GM19455 (cell line): ENCODE measurements around the gene USP28.
"Not testable (repeated sequence)": the region's sequence is repeated elsewhere in the genome, so short reads cannot be mapped to it uniquely, and the experiment has no call there.

Experiments used
- ATAC-seq: cut with Tn5 transposase; IDR thresholded peaks from one replicate; pipeline ENCODE4 v1.9.1; 2021; ENCODE audit not compliant: unreplicated experiment

Gene USP28, protein sequence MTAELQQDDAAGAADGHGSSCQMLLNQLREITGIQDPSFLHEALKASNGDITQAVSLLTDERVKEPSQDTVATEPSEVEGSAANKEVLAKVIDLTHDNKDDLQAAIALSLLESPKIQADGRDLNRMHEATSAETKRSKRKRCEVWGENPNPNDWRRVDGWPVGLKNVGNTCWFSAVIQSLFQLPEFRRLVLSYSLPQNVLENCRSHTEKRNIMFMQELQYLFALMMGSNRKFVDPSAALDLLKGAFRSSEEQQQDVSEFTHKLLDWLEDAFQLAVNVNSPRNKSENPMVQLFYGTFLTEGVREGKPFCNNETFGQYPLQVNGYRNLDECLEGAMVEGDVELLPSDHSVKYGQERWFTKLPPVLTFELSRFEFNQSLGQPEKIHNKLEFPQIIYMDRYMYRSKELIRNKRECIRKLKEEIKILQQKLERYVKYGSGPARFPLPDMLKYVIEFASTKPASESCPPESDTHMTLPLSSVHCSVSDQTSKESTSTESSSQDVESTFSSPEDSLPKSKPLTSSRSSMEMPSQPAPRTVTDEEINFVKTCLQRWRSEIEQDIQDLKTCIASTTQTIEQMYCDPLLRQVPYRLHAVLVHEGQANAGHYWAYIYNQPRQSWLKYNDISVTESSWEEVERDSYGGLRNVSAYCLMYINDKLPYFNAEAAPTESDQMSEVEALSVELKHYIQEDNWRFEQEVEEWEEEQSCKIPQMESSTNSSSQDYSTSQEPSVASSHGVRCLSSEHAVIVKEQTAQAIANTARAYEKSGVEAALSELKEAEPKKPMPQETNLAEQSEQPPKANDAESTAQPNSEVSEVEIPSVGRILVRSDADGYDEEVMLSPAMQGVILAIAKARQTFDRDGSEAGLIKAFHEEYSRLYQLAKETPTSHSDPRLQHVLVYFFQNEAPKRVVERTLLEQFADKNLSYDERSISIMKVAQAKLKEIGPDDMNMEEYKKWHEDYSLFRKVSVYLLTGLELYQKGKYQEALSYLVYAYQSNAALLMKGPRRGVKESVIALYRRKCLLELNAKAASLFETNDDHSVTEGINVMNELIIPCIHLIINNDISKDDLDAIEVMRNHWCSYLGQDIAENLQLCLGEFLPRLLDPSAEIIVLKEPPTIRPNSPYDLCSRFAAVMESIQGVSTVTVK

DNA sequence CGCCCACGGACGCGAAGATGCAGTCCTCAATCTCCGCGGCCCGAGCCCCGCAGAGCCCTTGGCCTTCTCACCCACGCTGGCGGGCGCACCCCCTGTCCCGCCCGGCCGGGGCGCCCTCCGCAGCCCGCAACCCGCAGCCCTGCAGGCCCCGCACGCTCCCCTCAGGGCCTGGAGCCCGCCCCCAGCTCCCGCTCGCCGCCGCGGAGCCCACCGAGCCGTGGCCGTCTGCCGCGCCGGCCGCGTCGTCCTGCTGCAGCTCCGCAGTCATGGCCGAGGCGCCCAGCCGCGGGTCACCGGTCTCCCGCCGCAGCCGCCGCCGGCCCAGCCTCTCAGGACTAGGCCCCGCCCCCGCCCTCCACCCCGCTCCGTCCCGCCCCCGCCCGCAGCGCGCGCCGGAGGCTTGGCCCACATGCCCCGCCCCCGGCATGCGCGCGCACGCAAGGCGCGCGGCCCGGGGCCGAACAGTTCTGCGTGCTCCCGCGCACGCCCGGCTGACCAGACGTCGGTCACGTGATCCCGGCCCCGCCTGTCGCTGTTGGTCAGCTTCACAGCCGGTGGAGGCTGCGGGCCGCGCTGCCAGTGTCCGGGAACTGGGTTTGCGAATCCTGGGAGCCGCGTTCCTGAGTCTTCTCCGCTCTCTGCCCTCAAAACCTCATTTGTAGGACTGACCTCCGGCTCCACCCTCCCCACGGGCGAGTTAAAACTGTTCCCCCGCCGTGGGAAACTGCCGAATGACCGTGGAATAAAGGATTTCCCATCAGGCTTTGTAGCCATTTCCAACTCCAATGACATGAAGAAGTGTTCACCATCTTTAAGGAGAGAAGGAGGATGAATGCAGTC is at the start of gene USP28:
Gene USP28, minus strand, starts transcription at position 339 of the 840 bp plus-strand sequence. Its CDS starts 71 bp downstream, at position 268.
- peak; percentile 85 for ATAC-seq

DNA sequence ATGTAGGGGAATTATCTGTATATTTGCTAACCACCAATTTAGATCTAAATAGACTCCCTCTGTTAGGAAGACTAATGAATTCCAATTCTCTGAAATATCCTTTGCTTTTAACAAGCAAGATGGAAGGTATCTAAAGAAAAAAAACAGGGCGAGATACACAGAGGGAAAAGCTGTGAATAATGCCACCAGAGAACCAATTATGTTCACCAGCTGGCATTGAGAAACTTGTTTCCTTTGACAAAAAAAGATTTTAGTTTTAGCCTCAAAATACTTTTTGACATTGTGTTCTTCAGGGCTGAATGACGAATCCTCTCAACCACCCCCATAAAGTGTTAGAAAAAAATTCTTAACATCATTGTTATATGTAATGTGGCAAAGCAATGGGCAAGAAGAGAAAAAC is 48.2 kb upstream of the USP28 start:
- ATAC-seq: no peak

DNA sequence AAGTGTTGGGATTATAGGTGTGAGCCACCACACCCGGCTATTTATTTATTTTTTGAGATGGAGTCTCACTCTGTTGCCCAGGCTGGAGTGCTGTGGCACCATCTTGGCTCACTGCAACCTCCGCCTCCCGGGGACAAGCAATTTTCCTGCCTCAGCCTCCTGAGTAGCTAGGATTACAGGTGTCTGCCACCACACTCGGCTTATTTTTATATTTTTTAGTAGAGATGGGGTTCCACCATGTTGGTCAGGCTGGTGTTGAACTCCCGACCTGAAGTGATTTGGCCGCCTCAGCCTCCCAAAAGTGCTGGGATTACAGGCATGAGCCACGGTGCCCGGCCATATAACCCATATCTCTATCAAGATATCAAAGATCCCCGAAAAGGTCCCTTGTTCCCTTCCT is 36.1 kb upstream of the USP28 start:
- ATAC-seq: not testable (repeated sequence)

DNA sequence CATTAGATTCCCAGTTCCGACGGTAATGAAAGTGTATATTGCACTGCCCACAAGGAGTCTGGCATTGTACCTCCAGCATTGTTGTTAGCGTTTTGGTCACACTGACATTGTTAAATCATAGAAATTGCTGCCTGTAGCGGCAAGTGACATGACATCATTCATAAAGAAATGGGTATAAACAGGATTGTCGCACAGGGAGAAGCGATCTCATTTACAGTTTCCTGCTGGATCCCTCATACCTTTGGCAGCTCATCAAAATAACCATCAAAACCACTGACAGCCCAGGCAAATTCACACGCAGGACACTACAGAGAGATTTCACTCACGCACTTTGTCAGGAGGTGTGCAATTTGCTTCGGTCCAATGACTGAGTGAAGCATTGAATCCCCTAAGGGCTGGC is 32.7 kb upstream of the USP28 start:
- no peak for ATAC-seq

DNA sequence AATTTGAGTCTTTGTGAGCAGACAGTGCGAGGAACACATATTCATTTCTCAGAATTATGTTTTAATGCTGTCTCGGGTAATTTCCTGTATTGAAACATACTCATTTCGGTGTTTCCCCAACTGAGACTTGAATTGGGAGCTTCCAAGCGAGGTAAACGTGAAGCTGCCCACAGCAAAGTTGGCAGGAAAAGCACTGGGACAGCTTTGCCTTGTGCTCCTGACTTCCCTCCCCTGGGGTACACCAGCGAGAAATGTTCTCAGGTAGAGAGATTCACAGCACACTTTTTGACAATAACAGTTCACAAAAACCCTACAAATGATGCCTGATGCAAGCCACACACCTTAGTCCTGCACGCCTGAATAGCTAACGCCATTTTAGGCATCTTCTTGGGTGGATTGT is 32.3 kb upstream of the USP28 start:
- ATAC-seq: no peak

DNA sequence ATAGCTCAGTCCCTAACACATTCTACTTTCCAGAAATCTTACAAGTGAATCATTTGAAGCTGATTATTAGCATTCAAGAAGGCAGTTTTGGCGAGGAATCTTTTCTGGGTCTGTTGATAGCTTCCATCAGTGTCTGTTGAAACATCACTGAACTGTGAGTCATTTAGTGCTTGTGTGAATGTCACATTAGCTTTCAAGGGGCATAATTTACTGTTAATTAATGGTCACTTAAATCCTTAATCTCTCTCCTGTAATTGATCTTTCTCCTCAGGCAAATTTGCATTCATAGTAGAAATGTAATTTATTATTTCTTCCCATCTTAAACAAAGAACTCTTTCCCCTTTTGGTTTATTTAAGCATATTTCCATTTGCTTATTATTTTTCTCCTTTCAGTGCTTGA is 31.8 kb upstream of the USP28 start:
- no peak for ATAC-seq

DNA sequence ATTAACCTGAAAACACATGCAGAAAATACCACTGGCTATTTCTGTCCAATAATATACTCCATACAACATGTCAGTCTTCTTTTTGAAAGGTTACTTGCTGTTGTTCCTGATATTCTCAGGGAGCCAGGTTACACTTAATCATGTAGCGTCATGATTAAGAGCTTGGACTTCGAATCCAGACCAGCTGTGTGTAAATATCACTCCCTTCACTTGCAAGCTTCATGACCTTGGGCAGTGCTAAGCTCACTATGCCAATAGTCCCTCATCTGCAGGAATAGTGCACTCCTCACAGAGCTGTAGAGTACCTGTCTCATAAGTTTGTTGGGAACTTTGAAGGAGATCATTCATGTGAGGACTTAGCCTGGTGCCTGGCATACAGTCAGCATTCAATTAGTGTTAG is 31.1 kb upstream of the USP28 start:
- no peak for ATAC-seq

DNA sequence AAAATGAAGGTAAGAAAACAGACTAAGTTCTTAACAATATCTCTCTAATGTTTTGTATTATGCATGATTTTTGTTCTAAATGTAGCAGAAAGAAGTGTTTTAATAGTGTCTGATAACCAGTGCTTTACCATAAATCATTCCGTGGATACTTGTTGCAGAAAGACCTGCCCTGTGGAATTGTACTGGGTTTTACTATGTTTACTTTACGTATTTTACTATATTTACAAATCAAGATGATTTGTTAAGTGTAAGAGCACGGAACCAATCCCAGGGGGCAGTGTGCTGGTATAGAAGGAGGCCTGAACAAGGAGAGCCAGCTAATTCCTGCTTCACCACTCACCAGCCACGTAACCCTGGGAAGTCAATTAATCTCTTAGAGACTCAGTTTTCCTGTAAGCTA is 30.7 kb upstream of the USP28 start:
- no peak for ATAC-seq

DNA sequence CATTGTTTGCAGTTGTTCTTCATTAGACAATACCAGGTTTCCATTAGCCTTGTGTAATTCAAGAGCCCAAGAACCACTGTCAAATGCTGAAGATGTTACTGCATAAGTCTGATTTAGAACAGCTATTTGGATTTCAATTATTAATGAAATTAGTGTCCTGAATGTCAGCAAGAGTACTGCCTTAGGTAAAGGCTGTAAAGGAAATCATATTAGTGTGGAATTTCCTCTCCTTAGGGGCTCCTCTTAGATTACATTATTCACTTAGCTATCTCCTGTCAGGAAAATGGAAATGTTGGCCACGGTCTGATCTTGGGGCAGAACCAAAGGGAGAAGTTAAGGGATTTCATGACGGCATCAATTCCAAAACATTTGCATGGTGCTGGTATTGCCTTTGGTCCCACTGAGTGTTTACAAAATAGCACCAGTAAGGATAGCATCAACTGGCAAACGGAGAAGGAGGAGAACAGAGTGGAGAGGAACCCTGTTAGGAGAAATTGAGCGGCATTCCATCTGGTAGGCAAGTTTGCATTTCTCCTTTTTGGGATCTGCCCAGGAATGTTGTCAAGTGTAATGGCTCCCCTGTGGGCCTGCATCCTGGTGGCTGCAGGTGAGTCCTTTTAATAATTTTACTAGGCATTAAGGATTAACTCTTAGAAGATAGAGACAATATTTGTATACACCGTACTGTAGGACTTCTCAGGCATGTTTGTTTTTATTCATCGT is 29.2 kb upstream of the USP28 start, which contains the start of gene HTR3B:
Gene HTR3B, plus strand, starts transcription at position 418 of the 723 bp plus-strand sequence. Its CDS starts 138 bp downstream, at position 556.
- ATAC-seq: no peak

DNA sequence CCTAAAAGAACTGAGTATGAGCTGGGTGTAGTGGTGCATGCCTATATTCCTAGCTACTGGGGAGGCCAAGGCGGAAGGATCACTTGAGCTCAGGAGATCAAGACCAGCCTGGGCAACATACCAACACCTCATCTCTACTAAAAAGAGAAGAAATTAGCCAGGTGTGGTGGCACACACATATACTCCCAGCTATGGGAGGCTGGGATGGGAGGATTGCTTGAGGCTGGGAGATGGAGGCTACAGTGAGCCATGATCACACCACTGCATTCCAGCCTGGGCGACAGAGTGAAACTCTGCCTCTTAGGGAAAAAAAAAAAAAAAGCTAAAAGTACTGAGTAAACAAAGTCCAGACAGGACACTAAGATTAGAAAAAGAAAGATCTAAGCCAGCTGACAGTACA is 25.8 kb upstream of the USP28 start:
- ATAC-seq: no peak

DNA sequence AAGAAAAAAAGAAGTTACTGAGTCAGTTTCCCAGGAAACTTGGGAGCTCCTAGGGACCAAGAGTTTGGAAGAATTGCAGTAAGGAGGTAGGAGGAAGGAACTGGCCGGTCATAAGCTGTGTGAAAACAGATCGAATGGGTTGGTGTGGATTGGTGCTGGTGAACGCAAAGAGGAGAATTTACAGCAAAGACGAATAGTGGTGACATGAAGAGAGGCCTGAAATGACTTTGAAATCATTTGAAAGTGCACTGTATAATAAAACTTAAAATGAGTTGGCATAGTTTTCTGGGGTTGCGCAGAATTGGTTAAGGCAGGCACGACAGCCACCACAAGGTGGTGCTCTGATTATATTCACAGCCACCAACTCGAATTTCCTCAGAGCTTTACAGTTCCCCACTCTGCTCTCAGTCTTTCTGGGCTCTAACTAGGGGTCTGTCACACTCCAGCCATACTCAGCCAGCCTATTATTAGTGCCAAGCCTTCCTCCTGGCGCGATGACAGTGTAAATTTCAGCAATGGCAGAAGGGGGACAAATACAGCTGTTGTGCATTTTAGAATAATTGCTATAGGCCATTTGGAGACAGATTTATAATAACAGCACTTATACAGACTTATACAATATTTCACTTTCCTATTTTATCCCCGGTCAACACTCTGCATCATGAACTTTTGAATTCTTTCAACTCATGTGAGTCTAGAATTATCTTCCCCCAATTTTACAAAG is 20.9 kb upstream of the USP28 start:
- ATAC-seq: no peak

DNA sequence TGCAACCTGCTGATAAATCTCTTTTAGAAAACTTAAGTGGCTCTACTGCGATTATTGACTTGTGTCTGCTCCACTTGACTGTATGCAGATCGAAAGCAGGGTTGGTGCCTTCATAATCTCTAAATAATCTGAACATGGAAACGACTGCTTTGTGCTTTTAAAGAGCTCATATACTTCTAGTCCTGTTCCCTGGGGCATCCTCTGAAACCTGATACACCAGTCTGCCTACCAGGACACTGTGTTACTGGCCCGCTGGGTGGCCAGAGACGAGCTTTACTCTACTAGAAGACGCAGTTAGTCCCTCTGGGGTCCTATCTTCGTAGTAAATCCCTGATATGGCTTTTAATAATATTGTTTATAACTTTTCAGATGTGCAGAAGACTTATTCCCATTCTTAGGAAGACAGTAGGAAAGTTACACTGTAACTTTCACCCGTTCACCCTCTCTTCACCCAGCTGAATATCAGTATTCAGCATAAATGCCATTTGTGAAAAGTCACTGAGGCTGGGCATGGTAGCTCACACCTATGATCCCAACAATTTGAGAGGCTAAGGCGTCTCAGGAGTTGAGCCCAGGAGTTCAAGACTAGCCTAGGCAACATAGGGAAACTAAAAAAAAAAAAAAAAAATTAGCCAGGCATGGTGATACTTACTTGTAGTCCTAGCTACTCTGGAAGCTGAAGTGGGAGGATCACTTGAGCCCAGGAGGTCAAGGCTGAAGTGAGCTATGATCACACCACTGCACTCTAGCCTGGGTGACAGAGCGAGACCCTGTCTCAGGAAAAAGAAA is 20.2 kb upstream of the USP28 start:
- no peak for ATAC-seq

DNA sequence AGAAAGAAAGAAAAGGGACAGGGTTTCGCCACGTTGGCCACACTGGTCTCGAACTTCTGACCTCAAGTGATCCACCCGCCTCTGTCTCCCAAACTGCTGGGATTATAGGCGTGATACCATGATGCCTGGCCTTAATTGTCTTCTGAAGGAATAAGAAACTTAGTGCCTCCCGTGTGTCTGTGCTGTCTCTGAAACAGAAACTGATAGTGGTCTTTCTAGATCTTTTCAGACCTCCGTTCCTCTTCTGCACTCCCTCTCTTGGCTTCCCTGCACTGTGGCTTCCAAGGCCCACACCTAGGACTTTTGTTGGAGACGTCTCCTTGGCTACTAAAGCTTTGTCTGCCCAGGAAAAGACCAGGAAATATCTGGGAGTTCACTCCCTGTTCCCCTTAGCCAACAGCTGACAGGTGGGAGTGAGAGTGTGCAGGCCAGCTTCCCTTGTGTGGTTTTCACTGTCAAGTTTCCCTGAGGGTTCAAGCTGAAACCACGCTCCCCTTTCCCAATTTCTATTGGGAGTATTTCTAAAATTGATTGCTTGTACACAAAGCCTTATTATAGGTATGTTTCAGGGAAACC is 19.1 kb upstream of the USP28 start:
- peak; percentile 76 for ATAC-seq

DNA sequence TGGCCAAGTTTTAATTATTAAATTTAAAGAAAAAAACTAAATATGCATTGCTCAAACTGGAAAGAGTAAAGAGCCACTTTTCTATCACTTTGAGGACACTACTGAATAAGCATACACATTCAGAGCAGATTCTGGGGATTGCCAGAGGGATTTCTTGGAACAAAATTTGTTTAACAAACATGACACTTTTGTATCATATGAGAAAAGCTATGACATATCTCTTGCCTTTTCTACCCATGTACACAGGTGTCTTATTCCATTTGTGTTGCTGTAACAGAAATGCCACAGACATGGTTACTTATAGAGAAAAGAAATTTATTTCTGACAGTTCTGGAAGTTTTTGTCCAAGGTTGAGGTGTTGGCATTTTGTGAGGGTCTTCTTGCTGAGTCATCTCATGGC is 13.5 kb upstream of the USP28 start:
- ATAC-seq: no peak

DNA sequence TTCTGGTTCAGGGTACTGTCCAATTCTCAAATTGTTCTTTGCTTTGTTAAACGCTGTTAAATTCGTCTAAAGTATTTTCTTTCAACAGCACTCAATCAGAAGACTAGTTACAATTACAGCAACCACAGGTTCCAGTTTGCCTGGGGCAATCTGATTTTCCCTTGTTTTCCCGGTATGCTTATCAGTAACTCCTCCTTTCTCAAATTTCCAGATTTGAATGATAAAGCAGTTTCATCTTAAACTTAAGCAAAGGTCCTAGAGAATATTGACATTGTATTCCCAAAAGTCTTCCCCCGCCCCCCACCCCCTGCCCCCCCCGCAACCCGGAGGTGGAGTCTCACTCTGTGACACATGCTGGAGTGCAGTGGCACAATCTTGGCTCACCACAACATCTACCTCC is 10.5 kb upstream of the USP28 start:
- no peak for ATAC-seq

DNA sequence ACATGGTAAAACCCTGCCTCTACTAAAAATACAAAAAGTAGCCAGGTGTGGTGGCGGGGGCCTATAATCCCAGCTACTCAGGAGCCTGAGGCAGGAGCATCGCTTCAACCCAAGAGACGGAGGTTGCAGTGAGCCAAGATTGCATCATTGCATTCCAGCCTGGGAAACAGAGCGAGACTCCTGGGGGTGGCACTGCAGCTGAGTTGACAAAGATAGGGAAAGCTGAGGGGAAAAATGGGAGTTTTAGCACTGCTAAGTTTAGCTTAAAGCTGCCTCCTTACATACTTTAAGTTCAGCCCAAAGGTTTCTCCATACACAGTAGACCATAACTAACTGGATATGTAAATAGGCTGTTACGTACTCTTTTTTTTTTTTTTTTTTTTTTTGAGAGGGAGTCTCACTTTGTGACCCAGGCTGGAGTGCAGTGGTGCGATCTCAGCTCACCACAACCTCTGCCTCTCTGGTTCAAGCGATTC is 9.0 kb upstream of the USP28 start:
- ATAC-seq: no peak

DNA sequence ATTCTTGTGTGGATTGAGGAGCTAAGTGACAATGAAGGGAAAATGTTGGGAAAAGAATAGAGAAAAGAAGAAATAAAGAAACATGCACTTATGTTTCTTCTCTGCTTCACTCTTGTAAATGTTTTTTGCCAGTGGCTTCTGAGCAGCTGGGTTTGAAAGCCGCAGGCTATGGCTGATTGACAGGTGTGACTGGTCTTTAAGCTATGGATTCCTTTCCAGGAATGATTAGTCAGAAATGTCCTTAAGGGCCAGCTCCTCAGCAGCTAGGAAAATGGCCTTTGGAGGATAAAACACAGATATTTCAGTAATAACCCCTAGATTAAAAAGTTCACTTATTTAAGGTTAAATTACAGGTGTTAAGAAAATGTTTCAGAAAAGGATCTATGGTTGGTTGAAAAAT is 6.5 kb upstream of the USP28 start:
- no peak for ATAC-seq

DNA sequence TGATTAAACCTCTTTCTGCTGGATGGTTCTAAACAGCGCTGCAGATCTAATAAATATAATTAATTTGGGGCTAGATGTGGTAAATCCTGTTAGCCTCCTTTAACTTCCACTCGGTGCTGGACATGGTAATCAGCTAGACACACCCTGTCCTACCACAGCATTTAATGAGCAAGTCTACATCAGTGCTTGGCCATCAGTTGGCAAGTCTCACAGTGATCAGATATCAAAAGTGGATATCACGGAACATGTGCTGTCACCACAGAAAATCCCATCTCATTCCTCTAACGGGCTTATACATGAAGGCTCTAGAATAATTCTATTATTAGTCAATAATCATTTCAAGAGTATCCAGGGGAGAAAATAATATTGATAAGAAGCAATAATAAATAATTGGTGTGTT is 5.6 kb upstream of the USP28 start:
- ATAC-seq: no peak
